GM13976 (cell line): ENCODE results near the gene SCML1.

Experiments
- DNase-seq: peaks from one replicate; pipeline ENCODE4 v3.0.0; 2012; ENCODE audit warnings: low spot score
- CTCF ChIP-seq: IDR thresholded peaks from 2 replicates; pipeline ENCODE4 v1.5.1; 2012; ENCODE audit warnings: borderline replicate concordance, mild to moderate bottlenecking; ENCODE audit not compliant: insufficient read depth; ENCODE audit errors: extremely low read depth, missing control alignments, control extremely low read depth
- in situ Hi-C: fragments of 300-500 bp; cut with MboI; formaldehyde crosslinking; loops from one replicate; pipeline ENCODE4 v1.12.0; 2022; ENCODE audit warnings: low sequenced_read_pairs, mixed read lengths, inconsistent platforms; ENCODE audit not compliant: unreplicated experiment

Gene SCML1

GRCh38 chrX:17737986-17738713 lies 857 bp downstream of the SCML1 start:
- in situ Hi-C loops, result no loop called here
- no peak for TF ChIP-seq CTCF
- DNase-seq, result peak; percentile 15

GRCh38 chrX:17738737-17739535 lies 1.6 kb downstream of the SCML1 start:
- no peak for TF ChIP-seq CTCF
- no peak for DNase-seq
- in situ Hi-C loops, result no loop called here

- in situ Hi-C loops, result no loop called here
- no peak for DNase-seq
- TF ChIP-seq CTCF, result no peak
Observed at GRCh38 chrX:17740137-17741122, 3.1 kb downstream of the SCML1 start.

- TF ChIP-seq CTCF, result no peak
- in situ Hi-C loops, result no loop called here
- DNase-seq, result no peak
Observed at GRCh38 chrX:17741123-17741511, 3.8 kb downstream of the SCML1 start.

- in situ Hi-C loops, result no loop called here
- DNase-seq, result no peak
- TF ChIP-seq CTCF, result no peak
Observed at GRCh38 chrX:17743913-17744312, 6.6 kb downstream of the SCML1 start.
